HEK293 (cell line): ENCODE measurements around the gene INPP5D.

Experiments used
- CTCF ChIA-PET: fragments of 350-600 bp; formaldehyde crosslinking; extraction: SDS; loops from one replicate; lab custom pipeline; 2021; ENCODE audit warnings: antibody characterized with exemption; lab: Yijun Ruan, JAX
- POLR2A ChIA-PET: fragments of 300-600 bp; formaldehyde crosslinking; extraction: SDS; loops from one replicate; lab custom pipeline; 2020; ENCODE audit warnings: antibody characterized with exemption, inconsistent platforms; lab: Yijun Ruan, JAX
- H3K27ac ChIP-seq: fragments of 200-500 bp; sonication (Bioruptor generic); 2 replicates; pipeline ENCODE4 v1.5.1; 2014; ENCODE audit warnings: low read depth, low read length, control low read depth, inconsistent platforms; ENCODE audit errors: extremely low read depth
- H3K36me3 ChIP-seq, 2 experiments: fragments of 200-500 bp in 1 of 2; sonication (Bioruptor generic) in 1 of 2; 1 replicate in 1 of 2; 2 replicates in 1 of 2; pipeline ENCODE4 v1.5.1; 2014 to 2017; ENCODE audit warnings: inconsistent platforms in 2 of 2, low read length in 2 of 2; ENCODE audit not compliant: control insufficient read depth in 2 of 2, insufficient read depth in 1 of 2
- H3K4me1 ChIP-seq: fragments of 200-500 bp; sonication (Bioruptor generic); 2 replicates; pipeline ENCODE4 v1.5.1; 2014; ENCODE audit warnings: mild to moderate bottlenecking, low read length, inconsistent platforms; ENCODE audit not compliant: control insufficient read depth, insufficient read depth
- H3K4me3 ChIP-seq: 2 replicates; pipeline ENCODE4 v1.5.1; 2011; ENCODE audit warnings: low read depth, mild to moderate bottlenecking, control low read depth, low read length, moderate library complexity
- H3K9me3 ChIP-seq: fragments of 200-500 bp; sonication (Bioruptor generic); 2 replicates; pipeline ENCODE4 v1.5.1; 2014; ENCODE audit warnings: low read depth, low read length, inconsistent platforms; ENCODE audit not compliant: control insufficient read depth, insufficient read depth
- BCL11A ChIP-seq: fragments of 450-650 bp; formaldehyde crosslinking; IDR thresholded peaks from 2 replicates; pipeline ENCODE4 v1.5.1; 2016; ENCODE audit warnings: low read depth, missing biosample characterization, missing genetic modification characterization
- HOXC10 ChIP-seq: sonication (generic); formaldehyde crosslinking; IDR thresholded peaks from 2 replicates; pipeline ENCODE4 v1.8.1; 2023; ENCODE audit warnings: mild to moderate bottlenecking, missing genetic modification reagents
- KLF1 ChIP-seq: fragments of 450-650 bp; formaldehyde crosslinking; IDR thresholded peaks from 2 replicates; pipeline ENCODE4 v1.5.1; 2016; ENCODE audit warnings: missing biosample characterization, missing genetic modification characterization
- KLF7 ChIP-seq: fragments of 450-650 bp; formaldehyde crosslinking; IDR thresholded peaks from 2 replicates; pipeline ENCODE4 v1.5.1; 2016; ENCODE audit warnings: missing biosample characterization, missing genetic modification characterization, borderline replicate concordance
- MZF1 ChIP-seq: fragments of 450-650 bp; formaldehyde crosslinking; IDR thresholded peaks from 2 replicates; pipeline ENCODE4 v1.5.1; 2017; ENCODE audit warnings: missing biosample characterization, missing genetic modification characterization, borderline replicate concordance
- REPIN1 ChIP-seq: fragments of 450-650 bp; formaldehyde crosslinking; IDR thresholded peaks from 2 replicates; pipeline ENCODE4 v1.5.1; 2017; ENCODE audit warnings: missing biosample characterization, missing genetic modification characterization, low read depth
- SCRT2 ChIP-seq: fragments of 450-650 bp; formaldehyde crosslinking; IDR thresholded peaks from 2 replicates; pipeline ENCODE4 v1.5.1; 2016; ENCODE audit warnings: missing biosample characterization, missing genetic modification characterization
- SP2 ChIP-seq: fragments of 450-650 bp; formaldehyde crosslinking; IDR thresholded peaks from 2 replicates; pipeline ENCODE4 v1.5.1; 2016; ENCODE audit warnings: missing biosample characterization, missing genetic modification characterization
- ZBTB8A ChIP-seq: fragments of 450-650 bp; formaldehyde crosslinking; IDR thresholded peaks from 2 replicates; pipeline ENCODE4 v1.5.1; 2016; ENCODE audit warnings: missing biosample characterization, missing genetic modification characterization
- ZEB2 ChIP-seq: fragments of 450-650 bp; formaldehyde crosslinking; IDR thresholded peaks from 2 replicates; pipeline ENCODE4 v1.5.1; 2016; ENCODE audit warnings: missing biosample characterization, missing genetic modification characterization
- ZNF114 ChIP-seq: fragments of 450-650 bp; formaldehyde crosslinking; IDR thresholded peaks from 2 replicates; pipeline ENCODE4 v1.5.0; 2017; ENCODE audit warnings: missing biosample characterization, missing genetic modification characterization
- ZNF121 ChIP-seq: fragments of 450-650 bp; formaldehyde crosslinking; IDR thresholded peaks from 2 replicates; pipeline ENCODE4 v1.5.1; 2016; ENCODE audit warnings: missing biosample characterization, missing genetic modification characterization
- ZNF157 ChIP-seq: fragments of 450-650 bp; formaldehyde crosslinking; IDR thresholded peaks from 2 replicates; pipeline ENCODE4 v1.5.1; 2016; ENCODE audit warnings: missing biosample characterization, missing genetic modification characterization
- ZNF16 ChIP-seq: fragments of 450-650 bp; formaldehyde crosslinking; IDR thresholded peaks from 2 replicates; pipeline ENCODE4 v1.5.1; 2016; ENCODE audit warnings: low read depth, missing biosample characterization, missing genetic modification characterization
- ZNF19 ChIP-seq: fragments of 450-650 bp; formaldehyde crosslinking; IDR thresholded peaks from 2 replicates; pipeline ENCODE4; 2016; ENCODE audit warnings: missing biosample characterization, missing genetic modification characterization, low read depth
- ZNF211 ChIP-seq: fragments of 450-650 bp; formaldehyde crosslinking; IDR thresholded peaks from 2 replicates; pipeline ENCODE4 v1.5.1; 2016; ENCODE audit warnings: low read depth, missing biosample characterization, missing genetic modification characterization
- ZNF214 ChIP-seq: fragments of 450-650 bp; formaldehyde crosslinking; IDR thresholded peaks from 2 replicates; pipeline ENCODE4 v1.5.1; 2017; ENCODE audit warnings: missing biosample characterization, mild to moderate bottlenecking, missing genetic modification characterization, borderline replicate concordance
- ZNF223 ChIP-seq: fragments of 450-650 bp; formaldehyde crosslinking; IDR thresholded peaks from 2 replicates; pipeline ENCODE4 v1.5.1; 2016; ENCODE audit warnings: missing biosample characterization, missing genetic modification characterization
- ZNF280C ChIP-seq: fragments of 450-650 bp; formaldehyde crosslinking; IDR thresholded peaks from 2 replicates; pipeline ENCODE4 v1.5.1; 2016; ENCODE audit warnings: missing biosample characterization, missing genetic modification characterization
- ZNF311 ChIP-seq: fragments of 450-650 bp; formaldehyde crosslinking; IDR thresholded peaks from 2 replicates; pipeline ENCODE4 v1.5.1; 2017; ENCODE audit warnings: missing biosample characterization, missing genetic modification characterization, borderline replicate concordance
- ZNF391 ChIP-seq: fragments of 450-650 bp; formaldehyde crosslinking; IDR thresholded peaks from 2 replicates; pipeline ENCODE4 v1.5.1; 2016; ENCODE audit warnings: low read depth, missing biosample characterization, missing genetic modification characterization, borderline replicate concordance
- ZNF398 ChIP-seq: fragments of 450-650 bp; formaldehyde crosslinking; IDR thresholded peaks from 2 replicates; pipeline ENCODE4 v1.5.1; 2017; ENCODE audit warnings: missing biosample characterization, missing genetic modification characterization
- ZNF488 ChIP-seq: fragments of 450-650 bp; formaldehyde crosslinking; IDR thresholded peaks from 2 replicates; pipeline ENCODE4 v1.5.1; 2016; ENCODE audit warnings: missing biosample characterization, missing genetic modification characterization
- ZNF529 ChIP-seq: fragments of 450-650 bp; formaldehyde crosslinking; IDR thresholded peaks from 2 replicates; pipeline ENCODE4 v1.5.1; 2017; ENCODE audit warnings: missing genetic modification characterization, missing biosample characterization; ENCODE audit not compliant: insufficient replicate concordance
- ZNF558 ChIP-seq: fragments of 450-650 bp; formaldehyde crosslinking; IDR thresholded peaks from 2 replicates; pipeline ENCODE4 v1.5.1; 2016; ENCODE audit warnings: missing biosample characterization, missing genetic modification characterization
- ZNF600 ChIP-seq: fragments of 450-650 bp; formaldehyde crosslinking; IDR thresholded peaks from 2 replicates; pipeline ENCODE4 v1.5.1; 2016; ENCODE audit warnings: missing biosample characterization, missing genetic modification characterization
- ZNF76 ChIP-seq: fragments of 450-650 bp; formaldehyde crosslinking; IDR thresholded peaks from 2 replicates; pipeline ENCODE4; 2016; ENCODE audit warnings: low read depth, missing biosample characterization, missing genetic modification characterization, borderline replicate concordance
- ZNF791 ChIP-seq: fragments of 450-650 bp; formaldehyde crosslinking; IDR thresholded peaks from 2 replicates; pipeline ENCODE4 v1.5.1; 2016; ENCODE audit warnings: missing biosample characterization, missing genetic modification characterization

INPP5D gene

GRCh38 chr2:233125455-233126065 is 65.4 kb downstream of the INPP5D start:
- POLR2A ChIA-PET: no interaction called here
- Histone ChIP-seq H3K4me3 (no peak overlapping the region), H3K36me3 (no peaks in the 10 kb centered on the region), H3K4me1 (no peaks in the 10 kb centered on the region), H3K27ac (no peak overlapping the region), H3K9me3 (no peaks in the 10 kb centered on the region)
- no peak for TF ChIP-seq SCRT2
- TF ChIP-seq HOXC10 (CRISPR knock-in tag): no peak
- TF ChIP-seq ZNF529 (tag by site-specific recombination): no peak
- TF ChIP-seq ZNF211 (tag by site-specific recombination): no peak
- no peak for TF ChIP-seq ZEB2 (tag by site-specific recombination)
- TF ChIP-seq ZNF114: no peak
- TF ChIP-seq MZF1 (tag by site-specific recombination): no peak
- TF ChIP-seq ZNF280C (tag by site-specific recombination): no peak
- TF ChIP-seq ZNF558 (tag by site-specific recombination): no peak
- no peak for TF ChIP-seq ZBTB8A
- CTCF ChIA-PET: no interaction called here

- ChIA-PET CTCF (interaction anchor here (0.6 to 1.5 kb wide), 10 partner anchors 14 to 141 kb away, joined by 3 to 5 read pairs (median 4); no protein-coding TSS in a partner anchor), POLR2A (no interaction called here)
- no peaks in the 10 kb centered on the region for H3K9me3 ChIP-seq
- no peaks in the 10 kb centered on the region for H3K36me3 ChIP-seq
- no peak overlapping the region for H3K4me3 ChIP-seq
- TF ChIP-seq ZNF214: no peak
- TF ChIP-seq ZNF600 (tag by site-specific recombination): no peak
- H3K4me1 ChIP-seq: no peaks in the 10 kb centered on the region
- H3K27ac ChIP-seq: no peak overlapping the region
Measured at GRCh38 chr2:233129351-233129978, 69.3 kb downstream of the INPP5D start.

- Histone ChIP-seq H3K4me3 (no peak overlapping the region), H3K27ac (no peak overlapping the region), H3K36me3 (no peaks in the 10 kb centered on the region), H3K9me3 (no peaks in the 10 kb centered on the region), H3K4me1 (no peaks in the 10 kb centered on the region)
- CTCF ChIA-PET: interaction anchor here (0.6 to 1.5 kb wide), 8 partner anchors 16 to 140 kb away, joined by 3 to 5 read pairs (median 4); no protein-coding TSS in a partner anchor
- POLR2A ChIA-PET: no interaction called here
- TF ChIP-seq ZNF398 (tag by site-specific recombination) (no peak), REPIN1 (tag by site-specific recombination) (no peak), ZNF223 (tag by site-specific recombination) (no peak), BCL11A (tag by site-specific recombination) (no peak), SP2 (tag by site-specific recombination) (no peak), ZNF157 (tag by site-specific recombination) (no peak), KLF1 (no peak), ZBTB8A (no peak), ZNF391 (no peak), ZNF488 (tag by site-specific recombination) (no peak), ZNF311 (tag by site-specific recombination) (no peak), ZNF121 (tag by site-specific recombination) (no peak), HOXC10 (CRISPR knock-in tag) (no peak), ZNF19 (no peak), ZNF76 (tag by site-specific recombination) (no peak), ZNF16 (tag by site-specific recombination) (no peak), ZNF791 (no peak), KLF7 (tag by site-specific recombination) (no peak)
Measured at GRCh38 chr2:233130024-233130423, 69.9 kb downstream of the INPP5D start.
